HL-60/S4 (cell line): ENCODE data around the gene CYB5A.
"Not testable (repeated sequence)": the region's sequence is repeated elsewhere in the genome, so short reads cannot be mapped to it uniquely, and the experiment has no call there.

Source experiments
- in situ Hi-C: fragments of 300-500 bp; cut with MboI; formaldehyde crosslinking; loops from 2 replicates; pipeline ENCODE4 v1.14.3; 2022; ENCODE audit warnings: low sequenced_read_pairs

Gene CYB5A

DNA sequence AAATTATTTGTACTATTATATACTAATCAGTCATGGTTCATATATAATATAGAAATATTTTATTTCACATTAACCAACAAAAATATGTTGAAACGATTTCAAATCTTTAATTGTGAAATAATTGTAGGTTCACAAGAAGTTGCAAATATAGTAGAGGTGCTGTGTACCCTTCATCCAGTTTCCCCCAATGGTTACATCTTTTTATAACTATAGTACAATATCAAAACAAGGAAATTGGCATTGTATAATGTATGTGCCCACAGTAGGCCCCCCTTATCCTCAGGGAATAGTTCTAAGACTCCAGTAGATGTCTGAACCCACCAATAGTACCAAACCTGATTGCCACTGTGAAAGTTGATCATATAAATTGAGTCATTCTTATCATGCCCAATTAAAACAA lies 7.4 kb upstream of the CYB5A start:
- in situ Hi-C loops, result no loop called here

DNA sequence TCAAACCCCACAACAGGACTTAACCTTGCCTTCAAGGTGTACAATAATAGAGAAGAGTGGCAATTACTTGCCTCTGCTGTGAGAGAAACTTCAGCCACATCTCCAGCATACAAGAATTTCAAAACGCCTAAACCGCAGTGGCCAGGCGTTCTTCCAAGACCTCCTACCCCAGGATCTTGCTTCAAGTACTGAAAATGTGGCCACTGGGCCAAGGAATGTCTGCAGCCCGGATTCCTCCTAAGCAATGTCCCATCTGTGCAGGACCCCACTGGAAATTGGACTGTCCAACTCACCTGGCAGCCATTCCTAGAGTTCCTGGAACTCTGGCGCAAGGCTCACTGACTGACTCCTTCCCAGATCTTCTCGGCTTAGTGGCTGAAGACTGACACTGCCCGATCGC lies 2.8 kb upstream of the CYB5A start:
- in situ Hi-C loops, result no loop called here

DNA sequence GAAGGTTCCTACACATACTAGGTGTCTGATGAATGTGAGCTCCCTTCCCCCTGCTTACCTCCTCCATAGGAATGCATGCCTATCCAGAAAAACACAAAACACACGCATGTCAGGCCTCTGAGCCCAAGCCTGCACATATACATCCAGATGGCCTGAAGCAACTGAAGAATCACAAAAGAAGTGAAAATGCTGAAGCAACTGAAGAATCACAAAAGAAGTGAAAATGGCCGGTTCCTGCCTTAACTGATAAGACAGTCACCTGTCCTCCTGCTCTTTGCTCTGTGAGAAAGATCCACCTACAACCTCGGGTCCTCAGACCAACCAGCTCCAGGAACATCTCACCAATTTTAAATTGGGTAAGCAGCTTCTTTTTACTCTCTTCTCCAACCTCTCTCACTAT lies 1.2 kb upstream of the CYB5A start:
- in situ Hi-C loops, result not testable (repeated sequence)

DNA sequence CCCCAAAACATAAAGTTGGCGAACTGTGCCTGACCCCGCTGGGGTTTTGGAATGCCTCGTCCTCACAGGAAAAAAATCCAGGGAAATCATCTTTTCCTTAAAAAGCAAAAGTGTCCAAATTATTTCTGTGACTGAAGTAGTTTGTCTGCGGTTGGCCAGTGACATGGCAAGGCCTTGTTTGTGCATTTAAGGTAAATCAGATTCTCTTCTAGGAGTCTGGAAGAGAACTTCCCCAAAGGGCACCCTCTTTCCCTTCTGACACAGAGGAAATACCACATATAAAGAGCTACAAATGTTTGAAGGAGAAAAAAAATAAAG lies 737 bp upstream of the CYB5A start:
- in situ Hi-C loops, result no loop called here

DNA sequence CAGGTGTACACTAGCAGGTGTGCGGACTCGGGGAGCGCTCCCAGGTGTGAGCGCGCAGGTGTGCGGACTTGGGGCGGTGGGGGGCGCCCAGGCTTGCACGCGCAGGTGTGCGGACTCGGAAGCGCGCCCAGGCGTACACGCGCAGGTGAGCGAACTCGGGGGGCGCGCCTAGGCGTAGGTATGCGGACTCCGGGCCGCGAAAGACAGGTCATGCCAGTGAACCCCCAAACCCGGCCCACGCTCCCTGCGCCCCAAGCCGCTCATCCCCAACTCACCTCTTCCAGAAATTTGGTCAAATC lies 342 bp downstream of the CYB5A start:
- in situ Hi-C loops, result no loop called here

DNA sequence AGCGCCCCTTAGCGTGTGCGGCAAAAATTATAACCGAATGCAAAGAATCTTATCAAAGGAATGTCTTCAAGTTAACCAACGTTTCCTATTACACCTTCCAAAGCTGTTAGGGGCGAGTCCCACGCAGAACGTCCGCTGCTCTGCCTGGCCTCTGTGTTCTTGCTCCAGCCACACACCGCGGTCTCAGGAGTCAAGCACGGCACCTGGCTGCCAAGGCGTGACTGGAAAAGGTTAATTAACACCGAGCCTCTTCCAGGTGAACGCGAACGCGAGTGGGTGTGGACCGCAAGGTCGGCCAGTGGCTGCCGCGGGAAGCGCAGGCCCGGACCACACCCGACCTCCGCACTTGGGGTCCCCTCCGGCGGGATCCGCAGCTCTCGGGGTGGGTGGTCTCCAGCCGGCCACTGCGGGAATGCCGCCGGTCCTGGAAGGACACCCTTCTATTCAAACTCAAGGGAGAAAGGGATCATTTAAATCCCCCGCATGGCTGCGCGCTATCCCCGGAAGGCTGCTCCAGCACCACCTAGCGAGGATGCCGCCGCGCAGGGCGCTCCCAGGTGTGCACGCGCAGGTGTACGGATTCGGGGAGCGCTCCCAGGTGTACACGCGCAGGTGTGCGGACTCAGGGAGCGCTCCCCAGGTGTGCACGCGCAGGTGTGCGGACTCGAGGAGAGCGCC lies 830 bp downstream of the CYB5A start:
- in situ Hi-C loops, result no loop called here

DNA sequence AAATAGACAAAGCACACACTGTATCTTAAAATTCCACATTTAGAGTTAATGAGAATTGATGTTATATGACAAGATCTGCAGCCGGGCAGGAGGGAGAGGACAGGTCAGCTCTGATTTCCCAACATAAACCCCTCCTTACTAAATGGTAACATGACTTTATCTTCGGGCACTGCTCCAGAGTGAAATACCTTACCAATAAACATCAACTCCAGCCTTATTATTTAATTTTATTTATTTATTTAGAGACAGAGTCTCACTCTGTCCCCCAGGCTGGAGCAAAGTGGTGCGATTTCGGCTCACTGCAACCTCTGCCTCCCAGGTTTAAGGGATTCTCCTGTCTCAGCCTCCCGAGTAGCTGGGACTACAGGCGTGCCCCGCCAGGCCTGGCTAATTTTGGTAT lies 1.7 kb downstream of the CYB5A start:
- in situ Hi-C loops, result no loop called here

DNA sequence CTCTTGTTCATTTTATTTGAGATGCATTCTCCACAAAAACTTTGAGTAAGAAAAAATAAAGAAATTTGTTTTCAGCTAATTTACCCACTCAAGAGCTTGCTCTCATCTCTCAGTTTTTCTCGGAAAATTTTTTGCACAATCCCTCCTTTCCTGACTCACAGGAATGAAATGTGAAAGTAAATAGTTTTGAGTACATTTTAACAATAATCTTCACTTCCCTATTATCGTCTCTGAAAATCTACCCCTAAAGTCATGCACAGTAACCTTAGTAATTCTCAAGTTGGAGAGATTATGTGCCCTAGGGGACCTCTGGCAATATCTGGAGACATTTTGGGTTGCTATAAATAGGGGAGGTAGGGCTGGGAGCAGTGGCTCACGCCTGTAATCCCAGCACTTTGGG lies 2.6 kb downstream of the CYB5A start:
- in situ Hi-C loops, result no loop called here

DNA sequence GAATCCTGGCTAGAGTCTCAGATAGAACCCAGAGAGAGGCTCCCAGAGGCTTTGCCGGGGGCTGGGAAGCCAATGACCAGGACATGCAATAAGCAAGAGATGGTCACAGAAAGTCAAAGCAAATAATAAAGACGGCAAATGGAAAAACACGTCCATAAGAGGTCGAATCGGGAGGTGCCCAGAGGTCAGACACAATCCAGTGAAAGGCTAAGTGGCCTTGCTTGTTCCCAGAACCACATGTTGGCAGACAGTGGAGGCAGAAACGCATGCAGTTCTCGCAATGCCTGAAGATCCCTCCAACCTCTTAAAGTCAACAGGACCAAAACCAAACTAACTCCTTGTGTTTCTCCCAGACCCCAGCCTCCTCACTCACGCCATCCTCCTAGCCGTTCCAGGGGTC lies 3.0 kb downstream of the CYB5A start:
- in situ Hi-C loops, result no loop called here

DNA sequence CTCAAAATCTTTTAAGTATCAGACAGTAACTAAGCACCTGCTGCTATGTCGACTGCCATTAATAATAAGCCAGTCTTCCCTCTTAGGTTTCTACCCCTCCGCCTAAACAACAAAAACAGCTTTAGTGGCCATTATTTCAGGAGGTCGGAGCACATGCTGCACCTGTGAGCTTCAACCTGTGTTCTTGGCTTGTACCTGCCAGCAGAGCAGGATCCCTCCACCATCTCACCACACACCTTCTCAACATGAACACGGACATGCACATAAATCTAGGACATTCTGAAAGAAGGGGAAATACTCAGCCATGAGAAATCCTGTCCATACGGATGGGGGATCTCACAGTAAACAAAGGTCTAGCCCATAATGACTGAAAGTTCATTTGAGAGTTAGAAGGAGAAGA lies 3.7 kb downstream of the CYB5A start:
- in situ Hi-C loops, result no loop called here

DNA sequence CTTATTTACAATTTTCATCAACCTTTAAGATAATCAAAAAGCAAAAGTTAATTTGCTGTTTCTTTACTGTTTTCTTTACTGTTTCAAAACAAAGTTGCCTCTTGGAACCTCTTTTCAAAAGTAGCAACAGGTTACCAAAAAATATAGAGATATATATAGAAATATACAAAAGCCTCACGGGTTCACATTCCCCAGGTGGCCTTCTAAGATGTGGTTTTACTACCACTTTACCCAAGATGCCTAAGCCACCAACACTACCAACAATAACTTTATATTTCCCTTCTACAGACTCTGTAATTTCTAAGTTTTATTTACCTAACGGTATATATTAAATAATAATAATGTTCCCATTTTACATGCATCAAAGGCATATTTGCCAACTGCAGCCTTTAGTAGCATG lies 4.9 kb downstream of the CYB5A start:
- in situ Hi-C loops, result no loop called here

DNA sequence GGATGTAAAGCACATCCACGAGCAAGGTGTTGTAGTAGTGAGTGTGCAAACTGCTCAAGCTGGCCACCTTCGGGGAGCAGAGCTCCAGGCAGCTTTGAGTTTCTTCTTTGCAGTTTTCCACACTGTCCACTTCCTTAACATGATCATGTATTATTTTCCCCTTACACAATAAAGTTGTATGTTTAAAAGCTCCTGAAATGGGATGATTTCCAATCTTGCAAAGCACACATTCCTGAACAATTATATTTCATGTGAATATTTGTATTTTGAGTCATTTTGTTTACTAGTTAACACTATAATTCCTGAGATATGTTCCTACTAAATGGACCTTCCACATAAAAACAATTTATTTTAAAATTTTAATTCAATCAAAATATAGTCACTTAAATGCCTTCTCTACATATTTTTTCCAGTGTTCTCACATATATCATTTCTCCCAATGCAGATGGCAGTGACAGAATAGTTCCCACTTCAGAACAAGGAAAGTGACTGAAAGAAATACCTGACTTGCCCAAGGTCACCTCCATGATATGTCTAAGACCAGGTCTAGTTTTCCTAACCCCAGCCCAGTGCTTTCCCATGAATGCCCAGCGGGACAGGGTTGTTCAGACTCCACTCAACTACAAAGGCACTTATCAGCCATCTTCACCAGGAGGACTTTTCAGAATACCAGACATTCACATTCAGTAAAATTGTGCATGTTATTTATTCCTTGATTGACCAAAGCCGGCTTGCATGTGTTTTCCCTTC lies 5.5 kb downstream of the CYB5A start:
- in situ Hi-C loops, result no loop called here

DNA sequence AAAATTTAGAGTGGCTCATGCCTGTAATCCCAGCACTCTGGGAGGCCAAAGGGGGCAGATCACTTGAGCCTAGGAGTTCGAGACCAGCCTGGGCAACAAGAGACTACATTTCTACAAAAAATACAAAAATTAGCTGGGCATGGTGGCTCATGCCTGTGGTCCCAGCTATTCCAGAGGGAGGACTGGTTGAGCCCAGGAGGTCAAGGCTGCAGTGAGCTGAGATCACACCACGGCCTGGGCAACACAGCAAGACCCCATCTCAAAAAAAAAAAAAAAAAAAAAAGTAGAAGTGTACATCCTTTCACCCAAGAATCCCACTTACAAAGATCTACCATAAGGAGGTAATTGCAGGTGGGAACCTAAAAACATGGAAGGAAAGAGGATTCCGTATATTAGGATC lies 6.2 kb downstream of the CYB5A start:
- in situ Hi-C loops, result not testable (repeated sequence)

DNA sequence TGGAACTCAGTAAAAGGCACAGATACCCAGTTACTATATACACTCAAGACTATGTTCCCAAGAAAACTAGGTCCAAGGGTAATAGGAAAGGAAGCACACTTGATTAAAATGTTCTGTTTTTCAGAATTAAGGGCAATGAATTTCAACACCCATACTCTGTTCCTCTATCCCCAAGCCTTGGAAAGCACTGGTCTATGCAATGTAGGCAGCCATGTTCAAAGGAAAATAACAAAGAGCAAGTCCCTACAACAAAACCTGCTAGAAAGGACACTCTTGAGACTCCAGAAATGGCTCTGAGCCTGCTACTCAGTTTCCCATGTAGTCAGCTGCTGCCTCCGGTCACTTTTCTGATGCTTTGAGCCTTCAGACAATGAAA lies 6.8 kb downstream of the CYB5A start:
- in situ Hi-C loops, result no loop called here

DNA sequence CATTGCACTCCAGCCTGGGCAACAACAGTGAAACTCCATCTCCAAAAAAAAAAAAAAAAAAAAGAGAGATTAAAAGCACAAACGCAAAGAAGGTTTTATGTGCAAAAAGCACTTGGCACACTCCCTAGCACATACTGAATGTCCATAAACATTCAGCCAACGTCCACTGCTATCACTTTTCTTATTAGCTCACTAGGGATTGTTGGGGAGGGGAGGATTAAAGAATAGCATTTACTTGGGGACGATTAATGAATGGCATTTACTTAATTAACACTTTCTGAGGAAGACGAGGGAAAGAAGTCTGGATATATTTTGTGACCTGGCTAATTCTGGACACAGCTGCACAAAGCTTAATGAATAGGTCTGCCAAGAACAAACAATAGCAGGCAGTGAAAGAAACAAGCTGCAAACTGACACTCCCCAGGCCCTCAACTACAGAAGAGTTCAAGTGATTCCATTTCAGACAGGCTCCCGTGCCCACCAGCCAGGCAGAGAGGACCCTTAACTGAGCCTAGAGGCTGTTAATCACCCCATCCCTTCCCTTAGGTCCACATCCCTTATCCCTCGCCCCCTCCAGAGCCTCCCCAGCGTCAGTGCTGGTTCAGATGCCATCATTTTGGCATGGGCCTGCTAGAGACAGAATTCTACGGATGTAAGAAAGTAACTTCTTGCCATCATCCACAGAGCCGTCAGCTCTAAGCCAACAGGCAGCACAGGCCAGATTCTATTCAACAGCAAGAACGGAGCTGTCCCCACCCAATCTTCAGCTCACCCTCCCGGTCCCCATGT lies 7.4 kb downstream of the CYB5A start:
- in situ Hi-C loops, result no loop called here

DNA sequence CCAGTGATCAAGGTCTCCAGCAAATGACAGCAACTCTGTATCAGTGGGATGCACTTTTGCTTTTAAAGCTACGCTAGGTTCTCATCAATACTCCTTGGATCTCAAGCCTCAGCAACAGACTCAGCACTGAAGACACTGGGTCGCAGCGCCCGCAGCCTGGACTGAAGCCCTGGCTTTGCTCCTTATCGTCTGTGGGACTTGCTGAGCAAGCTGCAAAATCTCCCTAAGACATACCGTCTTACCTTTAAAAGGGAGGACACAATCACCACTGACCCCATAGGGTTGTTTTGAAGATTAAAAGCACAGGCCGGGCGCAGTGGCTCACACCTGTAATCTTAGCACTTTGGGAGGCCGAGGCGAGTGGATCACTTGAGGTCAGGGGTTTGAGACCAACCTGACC lies 8.1 kb downstream of the CYB5A start:
- in situ Hi-C loops, result no loop called here

DNA sequence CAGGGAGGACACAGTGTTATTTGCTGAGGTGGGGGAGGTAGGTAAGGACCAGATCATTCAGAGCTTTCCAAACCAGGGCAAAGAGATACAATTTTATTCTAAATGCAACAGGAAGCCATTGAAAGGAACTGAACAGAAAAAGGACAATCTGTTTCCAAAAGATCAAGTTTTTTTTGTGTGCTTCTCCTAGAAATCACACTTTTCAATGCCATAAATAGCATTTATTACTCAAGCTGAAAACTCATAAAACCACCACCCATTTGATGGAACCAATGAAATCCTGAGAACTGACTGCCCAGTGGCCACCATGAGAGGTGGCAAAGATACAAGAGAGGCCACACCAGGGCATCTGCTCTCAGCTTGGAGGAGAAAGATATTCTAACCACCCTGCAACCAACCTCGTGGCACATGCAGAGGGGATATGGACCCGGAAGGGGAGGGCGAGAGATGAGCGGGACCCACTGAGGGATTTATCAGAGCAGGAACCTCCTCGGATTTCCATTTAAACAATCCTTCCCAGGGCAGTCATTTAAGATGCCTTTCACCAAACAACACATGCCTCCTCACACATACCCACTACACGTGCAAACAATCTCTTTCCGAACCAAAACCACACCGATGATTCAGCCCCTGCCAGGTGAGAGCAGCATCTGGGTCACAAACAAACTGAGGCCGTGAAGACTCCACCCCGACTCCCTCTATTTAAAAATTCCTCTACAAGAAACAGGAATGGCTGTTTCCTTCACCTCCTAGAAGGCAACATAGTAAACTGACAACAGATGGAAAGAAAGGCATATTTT lies 8.8 kb downstream of the CYB5A start:
- in situ Hi-C loops, result no loop called here

DNA sequence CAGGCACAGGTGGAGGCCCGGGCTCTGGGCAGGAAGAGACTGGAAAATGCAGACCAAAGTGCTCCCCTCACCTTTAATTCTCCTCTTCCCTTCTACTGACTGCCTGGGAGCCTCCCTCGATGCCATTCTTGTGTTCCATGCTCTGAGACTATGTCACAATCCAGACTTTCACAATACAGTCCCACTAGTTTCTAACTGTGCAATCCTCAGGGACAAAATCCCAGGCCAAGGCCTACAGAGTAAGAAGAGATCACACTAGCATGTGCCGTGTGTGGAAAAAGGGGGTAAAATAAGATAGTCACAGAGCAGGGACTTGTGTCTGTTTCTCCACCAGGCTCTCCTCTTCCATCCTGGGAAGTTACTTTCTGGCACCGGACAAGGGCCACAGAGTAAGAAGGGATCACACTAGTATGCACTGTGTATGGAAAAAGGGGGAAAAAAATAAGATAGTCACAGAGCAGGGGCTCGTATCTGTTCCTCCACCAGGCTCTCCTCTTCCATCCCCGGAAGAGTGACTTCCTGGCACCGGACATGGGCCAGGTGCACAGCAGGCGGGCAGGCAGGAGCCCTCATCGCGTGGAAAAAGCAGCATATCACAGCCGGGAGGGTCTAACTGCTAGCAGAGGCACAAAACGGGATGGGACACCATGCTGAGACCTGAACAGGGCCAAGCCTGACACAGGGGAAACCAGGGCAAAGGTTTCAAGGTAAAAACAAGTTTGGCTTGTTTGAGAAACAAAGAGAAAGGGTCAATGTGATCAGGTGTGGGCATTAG lies 9.6 kb downstream of the CYB5A start:
- in situ Hi-C loops, result no loop called here

DNA sequence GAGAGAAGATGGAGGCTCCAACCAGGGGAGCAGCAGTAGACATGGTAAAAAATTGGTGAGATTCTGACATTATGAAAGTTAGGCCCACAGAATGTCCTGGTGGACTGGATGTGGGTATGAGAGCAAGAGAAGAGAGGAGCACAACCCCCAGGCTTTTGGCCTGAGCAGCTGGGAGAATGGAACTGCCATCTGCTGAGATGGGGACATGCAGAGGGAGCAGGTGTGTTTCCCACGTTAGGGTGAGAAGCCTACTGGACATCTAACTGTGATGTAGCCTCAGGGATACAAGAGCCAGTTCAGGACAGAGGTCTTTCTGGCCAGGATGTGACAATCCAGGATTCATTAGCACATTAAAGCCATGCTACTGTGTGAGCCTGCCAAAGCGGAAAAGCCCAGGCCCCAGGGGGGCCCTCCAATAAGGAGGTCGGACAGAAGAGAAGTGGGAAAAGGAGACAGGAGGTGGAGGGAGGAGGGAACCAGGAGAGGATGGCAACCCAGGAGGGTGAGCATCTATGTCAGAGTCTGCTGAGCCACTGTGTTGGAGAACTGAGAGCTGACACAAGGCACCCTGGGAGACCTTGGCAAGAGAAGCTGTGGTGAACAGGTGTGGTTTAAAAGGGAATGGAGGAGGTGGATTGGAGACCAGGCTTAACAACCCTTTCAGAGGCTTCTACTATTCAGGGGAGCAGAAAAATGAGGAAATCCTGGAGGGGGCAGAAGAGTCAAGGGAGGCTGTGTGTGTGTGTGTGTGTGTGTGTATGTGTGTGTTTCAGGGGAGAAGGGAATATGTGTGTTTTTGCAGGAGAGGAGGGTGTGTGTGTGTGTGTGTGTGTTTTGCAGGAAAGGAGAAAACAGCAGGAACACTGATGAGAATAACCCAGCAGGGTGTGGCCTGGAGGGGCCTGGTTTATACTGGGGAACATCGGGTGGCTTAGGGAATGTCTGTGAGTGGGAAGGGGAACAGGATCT lies 10.5 kb downstream of the CYB5A start:
- in situ Hi-C loops, result no loop called here

DNA sequence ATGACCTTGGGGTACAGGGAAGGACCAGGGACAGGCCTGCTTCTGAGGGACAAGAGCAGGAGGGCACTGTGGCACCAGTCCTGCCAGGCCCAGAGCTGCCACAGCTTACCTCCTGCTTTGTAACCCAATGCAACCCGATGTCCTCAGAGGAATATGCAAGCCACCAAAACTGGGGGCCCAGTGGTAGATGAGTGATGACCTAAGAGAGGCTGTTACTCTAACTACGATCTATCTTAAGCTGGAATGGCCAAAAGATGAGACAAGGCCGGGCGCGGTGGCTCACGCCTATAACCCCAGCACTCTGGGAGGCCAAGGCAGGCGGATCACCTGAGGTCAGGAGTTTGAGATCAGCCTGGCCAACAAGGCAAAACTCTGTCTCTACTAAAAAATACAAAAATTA lies 12.8 kb downstream of the CYB5A start:
- in situ Hi-C loops, result no loop called here
